HCT116 (cell line): Measurements from ENCODE around the gene GYG1. TPM values are rescaled to one million over a fixed set of nuclear protein-coding genes. Genes with fewer than 3 reads are reported as not detected.

Source experiments
- ATAC-seq: fragments of 200-7000 bp; cut with Tn5 transposase; 2 replicates; pipeline ENCODE4 v1.9.1; 2020; ENCODE audit warnings: mild to moderate bottlenecking, moderate library complexity
- BruUV-seq: library from RNA; stranded (reverse); fragments of 400-500 nt; replicated peaks from 2 replicates; lab custom pipeline; 2021; lab: Mats Ljungman, UMichigan
- CTCF ChIA-PET: fragments of 300-600 bp; sonication (Branson Sonifier 250); formaldehyde crosslinking; loops from one replicate; lab custom pipeline; 2021; ENCODE audit warnings: antibody characterized with exemption; lab: Charles Lee
- POLR2A ChIA-PET: fragments of 300-600, 350-600 bp; sonication (Branson Sonifier 250); formaldehyde crosslinking; loops from one replicate; lab custom pipeline; 2021; ENCODE audit warnings: antibody characterized with exemption; lab: Charles Lee
- RAD21 ChIA-PET, 2 experiments: fragments of 300-600 bp; sonication (Branson Sonifier 250); formaldehyde crosslinking; loops; one replicate each; lab custom pipeline; 2023; ENCODE audit warnings: low total read pairs in 2 of 2; ENCODE audit not compliant: uncharacterized antibody in 2 of 2, unreplicated experiment in 2 of 2, low non-redundant PET in 1 of 2; lab: Charles Lee
- DNase-seq: peaks from one replicate; pipeline ENCODE4 v3.0.0-alpha.2; 2010; ENCODE audit warnings: low read depth, low spot score
- H2AFZ ChIP-seq: fragments of 200-600 bp; shearing (Covaris generic), sonication (generic); 2 replicates; pipeline ENCODE4 v1.6.1; 2017; ENCODE audit warnings: low read depth, mixed run types, mixed read lengths, antibody characterized with exemption, low read length; ENCODE audit not compliant: poor library complexity, severe bottlenecking
- H3K27ac ChIP-seq: 2 replicates; pipeline ENCODE4 v1.5.1; 2012; ENCODE audit warnings: low read depth, low read length
- H3K27me3 ChIP-seq: fragments of 200-600 bp; sonication (generic); 2 replicates; pipeline ENCODE4 v1.6.1; 2016; ENCODE audit warnings: mixed run types, low read length, mixed read lengths; ENCODE audit not compliant: insufficient read depth
- H3K36me3 ChIP-seq, 2 experiments: fragments of 200-500 bp in 1 of 2; fragments of 200-600 bp in 1 of 2; sonication (Bioruptor generic) in 1 of 2; sonication (generic) in 1 of 2; 2 replicates each; pipeline versions ENCODE4 v1.5.1 to v1.6.1; 2014 to 2016; ENCODE audit warnings: low read length in 2 of 2, inconsistent platforms in 1 of 2, mixed read lengths in 1 of 2, mixed run types in 1 of 2; ENCODE audit not compliant: insufficient read depth in 2 of 2, control insufficient read depth in 1 of 2
- H3K4me1 ChIP-seq, 2 experiments: fragments of 200-600 bp in 1 of 2; sonication (generic) in 1 of 2; 2 replicates each; pipeline versions ENCODE4 v1.5.1 to v1.6.1; 2012 to 2017; ENCODE audit warnings: low read length in 2 of 2, inconsistent platforms in 1 of 2, mild to moderate bottlenecking in 1 of 2, mixed read lengths in 1 of 2, mixed run types in 1 of 2, moderate library complexity in 1 of 2; ENCODE audit not compliant: insufficient read depth in 2 of 2, control insufficient read depth in 1 of 2
- H3K4me2 ChIP-seq: fragments of 200-600 bp; sonication (generic); 2 replicates; pipeline ENCODE4 v1.6.1; 2017; ENCODE audit warnings: mixed run types, low read length, mixed read lengths
- H3K4me3 ChIP-seq, 2 experiments: fragments of 200-600 bp in 1 of 2; sonication (generic) in 1 of 2; replicated peaks in 1 of 2; 2 replicates each; pipeline ENCODE4 v1.5.1; 2011 to 2016; ENCODE audit warnings: low read length in 2 of 2, control low read depth in 1 of 2, low read depth in 1 of 2, mild to moderate bottlenecking in 1 of 2, mixed read lengths in 1 of 2, mixed run types in 1 of 2
- H3K79me2 ChIP-seq: fragments of 200-600 bp; sonication (generic); 2 replicates; pipeline ENCODE4 v1.6.1; 2017; ENCODE audit warnings: mild to moderate bottlenecking, mixed run types, low read length, moderate library complexity, mixed read lengths; ENCODE audit not compliant: insufficient read depth
- H3K9ac ChIP-seq: fragments of 200-600 bp; sonication (generic); 2 replicates; pipeline ENCODE4 v1.6.1; 2016; ENCODE audit warnings: low read length, mixed read lengths
- H3K9me2 ChIP-seq: fragments of 200-600 bp; sonication (generic), shearing (Covaris generic); 2 replicates; pipeline ENCODE4 v1.6.1; 2017; ENCODE audit warnings: mixed run types, mild to moderate bottlenecking, moderate library complexity; ENCODE audit not compliant: insufficient read depth
- H3K9me3 ChIP-seq, 2 experiments: fragments of 200-500 bp in 1 of 2; fragments of 200-600 bp in 1 of 2; sonication (Bioruptor generic) in 1 of 2; sonication (generic) in 1 of 2; 2 replicates each; pipeline ENCODE4 v1.6.1; 2014 to 2017; ENCODE audit warnings: low read length in 2 of 2, mixed read lengths in 2 of 2, inconsistent platforms in 1 of 2, low read depth in 1 of 2, mild to moderate bottlenecking in 1 of 2, mixed run types in 1 of 2, moderate library complexity in 1 of 2; ENCODE audit not compliant: control insufficient read depth in 1 of 2, insufficient read depth in 1 of 2
- H4K20me1 ChIP-seq: fragments of 200-600 bp; sonication (generic), shearing (Covaris generic); 2 replicates; pipeline ENCODE4 v1.6.1; 2017; ENCODE audit warnings: mixed run types, mild to moderate bottlenecking, moderate library complexity; ENCODE audit not compliant: insufficient read depth
- CEBPB ChIP-seq: IDR thresholded peaks from 2 replicates; pipeline ENCODE4 v1.6.1; 2012; ENCODE audit warnings: low read depth
- EGR1 ChIP-seq: IDR thresholded peaks from 2 replicates; pipeline ENCODE4 v1.6.1; 2012; ENCODE audit warnings: low read depth
- ELF1 ChIP-seq: IDR thresholded peaks from 2 replicates; pipeline ENCODE4 v1.6.1; 2012; ENCODE audit warnings: low read depth, borderline replicate concordance
- EZH2 ChIP-seq: fragments of 200-600 bp; sonication (generic); IDR thresholded peaks from 2 replicates; pipeline ENCODE4 v1.6.1; 2017; ENCODE audit warnings: antibody characterized with exemption, mixed run types
- EZH2phosphoT487 ChIP-seq: fragments of 200-600 bp; IDR thresholded peaks from 2 replicates; pipeline ENCODE4 v1.6.1; 2018; ENCODE audit warnings: antibody characterized with exemption, borderline replicate concordance
- POLR2AphosphoS5 ChIP-seq: IDR thresholded peaks from 2 replicates; pipeline ENCODE4 v1.6.1; 2011; ENCODE audit warnings: mild to moderate bottlenecking, low read depth, low read length, moderate library complexity
- SIN3A ChIP-seq: IDR thresholded peaks from 2 replicates; pipeline ENCODE4 v1.6.1; 2012; ENCODE audit warnings: low read depth
- TCF7L2 ChIP-seq: IDR thresholded peaks from 2 replicates; pipeline ENCODE4 v1.7.0; 2011; ENCODE audit warnings: borderline replicate concordance, inconsistent platforms; ENCODE audit not compliant: insufficient read depth, insufficient read length; ENCODE audit errors: extremely low read depth
- YY1 ChIP-seq: IDR thresholded peaks from 2 replicates; pipeline ENCODE4 v1.6.1; 2011; ENCODE audit warnings: low read length, low read depth, moderate library complexity, mild to moderate bottlenecking; ENCODE audit not compliant: insufficient replicate concordance; ENCODE audit errors: extremely low read depth
- ZFX ChIP-seq: fragments of 450-650 bp; IDR thresholded peaks from 2 replicates; pipeline ENCODE4 v1.6.1; 2017
- intact Hi-C: fragments of 100-400 bp; cut with micrococcal nuclease; formaldehyde crosslinking; loops from 2 replicates; pipeline ENCODE4 v1.10.0; 2022
- total RNA-seq: library from RNA; stranded (reverse); gene quantifications from one replicate; pipeline ENCODE4 v1.2.1, GENCODE V29; 2021; ENCODE audit not compliant: unreplicated experiment
- TF ChIP-seq, protein P1 (sequence below): IDR thresholded peaks from 2 replicates; pipeline ENCODE4 v1.6.1; 2012; ENCODE audit warnings: low read depth
- TF ChIP-seq, protein P2 (sequence below), 3 experiments: fragments of 200-600 bp in 1 of 3; sonication (generic) in 1 of 3; IDR thresholded peaks in 2 of 3; conservative IDR thresholded peaks in 1 of 3; 2 replicates each; pipeline ENCODE4 v1.5.1; 2012 to 2017; ENCODE audit warnings: low read depth in 2 of 3, low read length in 2 of 3, antibody characterized with exemption in 1 of 3, borderline replicate concordance in 1 of 3, control low read depth in 1 of 3, mild to moderate bottlenecking in 1 of 3, mixed read lengths in 1 of 3, mixed run types in 1 of 3, moderate library complexity in 1 of 3; ENCODE audit not compliant: insufficient read depth in 1 of 3

Gene GYG1
- total RNA-seq, 1 experiment from 2014 or later, result 28.9 TPM

GRCh38 chr3:149016242-149016641 lies 24.9 kb downstream of the GYG1 start:
- H3K9me2 ChIP-seq, result no peaks in the 10 kb centered on the region
- H3K4me2 ChIP-seq, result no peak overlapping the region
- H3K79me2 ChIP-seq, result no peaks in the 10 kb centered on the region
- BruUV-seq, result no TSS peak
- no peaks in the 10 kb centered on the region for H4K20me1 ChIP-seq
- no peak overlapping the region for H3K4me3 ChIP-seq
- no peaks in the 10 kb centered on the region for H3K9me3 ChIP-seq
- intact Hi-C loops, result no loop called here
- H2AFZ ChIP-seq, result no peak overlapping the region
- ATAC-seq, result peak; percentile 69
- no peak overlapping the region for H3K27ac ChIP-seq
- ChIA-PET RAD21 (no interaction called here), POLR2A (no interaction called here), CTCF (interaction anchor here (0.7 kb wide), 1 partner anchor 261 kb away, joined by 3 read pairs; no protein-coding TSS in a partner anchor)
- TF ChIP-seq SIN3A (no peak), CEBPB (no peak), TCF7L2 (no peak), YY1 (no peak), EZH2 (no peak), ZFX (no peak), EGR1 (no peak), POLR2AphosphoS5 (no peak), ELF1 (no peak), EZH2phosphoT487 (no peak)
- TF ChIP-seq, protein P1, sequence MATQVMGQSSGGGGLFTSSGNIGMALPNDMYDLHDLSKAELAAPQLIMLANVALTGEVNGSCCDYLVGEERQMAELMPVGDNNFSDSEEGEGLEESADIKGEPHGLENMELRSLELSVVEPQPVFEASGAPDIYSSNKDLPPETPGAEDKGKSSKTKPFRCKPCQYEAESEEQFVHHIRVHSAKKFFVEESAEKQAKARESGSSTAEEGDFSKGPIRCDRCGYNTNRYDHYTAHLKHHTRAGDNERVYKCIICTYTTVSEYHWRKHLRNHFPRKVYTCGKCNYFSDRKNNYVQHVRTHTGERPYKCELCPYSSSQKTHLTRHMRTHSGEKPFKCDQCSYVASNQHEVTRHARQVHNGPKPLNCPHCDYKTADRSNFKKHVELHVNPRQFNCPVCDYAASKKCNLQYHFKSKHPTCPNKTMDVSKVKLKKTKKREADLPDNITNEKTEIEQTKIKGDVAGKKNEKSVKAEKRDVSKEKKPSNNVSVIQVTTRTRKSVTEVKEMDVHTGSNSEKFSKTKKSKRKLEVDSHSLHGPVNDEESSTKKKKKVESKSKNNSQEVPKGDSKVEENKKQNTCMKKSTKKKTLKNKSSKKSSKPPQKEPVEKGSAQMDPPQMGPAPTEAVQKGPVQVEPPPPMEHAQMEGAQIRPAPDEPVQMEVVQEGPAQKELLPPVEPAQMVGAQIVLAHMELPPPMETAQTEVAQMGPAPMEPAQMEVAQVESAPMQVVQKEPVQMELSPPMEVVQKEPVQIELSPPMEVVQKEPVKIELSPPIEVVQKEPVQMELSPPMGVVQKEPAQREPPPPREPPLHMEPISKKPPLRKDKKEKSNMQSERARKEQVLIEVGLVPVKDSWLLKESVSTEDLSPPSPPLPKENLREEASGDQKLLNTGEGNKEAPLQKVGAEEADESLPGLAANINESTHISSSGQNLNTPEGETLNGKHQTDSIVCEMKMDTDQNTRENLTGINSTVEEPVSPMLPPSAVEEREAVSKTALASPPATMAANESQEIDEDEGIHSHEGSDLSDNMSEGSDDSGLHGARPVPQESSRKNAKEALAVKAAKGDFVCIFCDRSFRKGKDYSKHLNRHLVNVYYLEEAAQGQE, result no peak
- TF ChIP-seq, protein P2, sequence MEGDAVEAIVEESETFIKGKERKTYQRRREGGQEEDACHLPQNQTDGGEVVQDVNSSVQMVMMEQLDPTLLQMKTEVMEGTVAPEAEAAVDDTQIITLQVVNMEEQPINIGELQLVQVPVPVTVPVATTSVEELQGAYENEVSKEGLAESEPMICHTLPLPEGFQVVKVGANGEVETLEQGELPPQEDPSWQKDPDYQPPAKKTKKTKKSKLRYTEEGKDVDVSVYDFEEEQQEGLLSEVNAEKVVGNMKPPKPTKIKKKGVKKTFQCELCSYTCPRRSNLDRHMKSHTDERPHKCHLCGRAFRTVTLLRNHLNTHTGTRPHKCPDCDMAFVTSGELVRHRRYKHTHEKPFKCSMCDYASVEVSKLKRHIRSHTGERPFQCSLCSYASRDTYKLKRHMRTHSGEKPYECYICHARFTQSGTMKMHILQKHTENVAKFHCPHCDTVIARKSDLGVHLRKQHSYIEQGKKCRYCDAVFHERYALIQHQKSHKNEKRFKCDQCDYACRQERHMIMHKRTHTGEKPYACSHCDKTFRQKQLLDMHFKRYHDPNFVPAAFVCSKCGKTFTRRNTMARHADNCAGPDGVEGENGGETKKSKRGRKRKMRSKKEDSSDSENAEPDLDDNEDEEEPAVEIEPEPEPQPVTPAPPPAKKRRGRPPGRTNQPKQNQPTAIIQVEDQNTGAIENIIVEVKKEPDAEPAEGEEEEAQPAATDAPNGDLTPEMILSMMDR (IDR thresholded peaks at IDR 0.05 in 2 of 3, conservative IDR thresholded peaks at IDR 0.05 in 1 of 3; ENCODE audit: borderline replicate concordance in 1 of 3, insufficient read depth in 1 of 3, low read depth in 2 of 3, low read length in 2 of 3), result no peak
- H3K36me3 ChIP-seq, result no peaks in the 10 kb centered on the region
- H3K27me3 ChIP-seq, result no peaks in the 10 kb centered on the region
- no peaks in the 10 kb centered on the region for H3K4me1 ChIP-seq
- DNase-seq, result no peak
- no peak overlapping the region for H3K9ac ChIP-seq
